Activated T-helper 1 cell treated with anti-CD3 and anti-CD28 coated beads, Interleukin-2, amount 50 U/mL, for 16 hours (primary cell): ENCODE measurements around the gene EIF1.
"Not testable (repeated sequence)": the region's sequence is repeated elsewhere in the genome, so short reads cannot be mapped to it uniquely, and the experiment has no call there.

Source experiments
- DNase-seq, 2 donors: peaks; one replicate each; pipeline ENCODE4 v3.0.0-alpha.2; 2020; ENCODE audit warnings: low read depth in 1 of 2, low spot score in 1 of 2

Gene EIF1

GRCh38 chr17:41655611-41656111 lies 33.0 kb upstream of the EIF1 start:
- no peak for DNase-seq

GRCh38 chr17:41656249-41657023 lies 32.2 kb upstream of the EIF1 start:
- no peak for DNase-seq

- DNase-seq: no peak
Observed at GRCh38 chr17:41657176-41657754, 31.4 kb upstream of the EIF1 start.

DNA sequence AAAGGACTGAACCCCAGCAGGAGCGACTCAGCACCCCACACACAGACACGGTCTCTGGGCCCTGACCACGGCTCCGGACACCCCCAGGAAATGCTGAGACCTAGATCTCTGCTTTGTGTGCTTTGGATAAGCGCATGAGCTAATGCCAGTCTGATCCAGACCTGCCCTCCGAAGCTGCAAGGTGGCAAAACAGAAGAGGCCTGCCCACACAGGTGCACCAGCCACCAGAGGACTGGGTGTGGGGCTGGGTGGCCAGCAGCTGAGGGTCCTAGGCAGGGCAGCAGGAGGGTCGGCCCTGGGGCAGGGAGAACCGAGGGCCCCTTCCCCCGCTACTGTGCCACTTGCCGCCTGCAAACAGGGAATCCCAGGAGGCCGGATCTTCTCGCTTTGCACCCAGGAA lies 30.7 kb upstream of the EIF1 start:
- DNase-seq: no peak

GRCh38 chr17:41658846-41659245 lies 29.8 kb upstream of the EIF1 start:
- no peak for DNase-seq

- DNase-seq: no peak
Observed at GRCh38 chr17:41659427-41660212, 29.1 kb upstream of the EIF1 start.

- DNase-seq: no peak
Observed at GRCh38 chr17:41660221-41660711, 28.4 kb upstream of the EIF1 start.

DNA sequence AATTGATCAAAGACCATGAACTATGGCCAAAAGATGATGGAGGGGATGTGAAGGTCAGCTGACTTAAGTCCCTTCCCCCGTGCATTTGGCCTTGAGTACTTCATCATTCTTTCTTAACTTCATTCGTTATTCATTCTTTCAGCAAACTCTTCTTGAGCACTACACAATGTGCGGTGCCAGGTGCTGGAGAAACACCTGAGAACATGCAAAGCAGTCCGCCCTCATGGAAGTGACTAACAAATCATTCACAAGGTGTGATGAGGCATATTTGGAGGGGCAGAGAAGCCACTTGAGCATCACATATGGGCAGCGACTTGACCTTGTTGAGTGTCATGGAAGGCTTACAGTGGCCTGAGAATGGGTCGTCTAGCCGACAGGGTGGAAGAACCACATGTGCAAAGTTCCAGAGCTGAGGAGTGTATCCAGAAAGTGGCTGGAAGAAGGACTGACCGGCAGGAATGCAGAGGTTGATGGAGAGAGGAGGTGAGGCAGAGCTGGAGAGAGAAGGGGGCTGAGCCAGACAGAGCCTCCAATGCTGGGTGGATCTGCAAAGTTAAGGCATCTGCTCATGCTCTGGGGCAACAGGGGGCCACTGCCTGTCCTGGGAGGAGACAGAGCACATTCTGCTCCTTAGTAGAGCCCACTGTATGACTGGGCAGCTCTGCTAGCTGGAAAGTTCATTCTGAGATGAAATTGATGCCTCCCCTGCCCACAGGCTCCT lies 25.1 kb upstream of the EIF1 start:
- DNase-seq: no peak

DNA sequence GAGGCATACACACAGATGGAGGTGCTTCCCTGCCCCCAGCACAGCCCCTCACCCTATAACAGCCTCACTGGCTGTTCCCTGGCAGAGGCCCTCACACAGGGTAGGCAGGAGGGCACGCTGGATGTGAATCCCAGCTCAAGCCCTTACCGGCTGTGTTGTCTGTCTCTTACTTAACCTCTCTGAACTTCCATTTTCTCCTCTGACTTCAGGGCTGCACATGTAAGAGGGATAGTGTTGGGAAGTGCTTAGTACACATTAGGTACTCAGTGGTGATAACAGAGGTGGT lies 24.6 kb upstream of the EIF1 start:
- DNase-seq: no peak

DNA sequence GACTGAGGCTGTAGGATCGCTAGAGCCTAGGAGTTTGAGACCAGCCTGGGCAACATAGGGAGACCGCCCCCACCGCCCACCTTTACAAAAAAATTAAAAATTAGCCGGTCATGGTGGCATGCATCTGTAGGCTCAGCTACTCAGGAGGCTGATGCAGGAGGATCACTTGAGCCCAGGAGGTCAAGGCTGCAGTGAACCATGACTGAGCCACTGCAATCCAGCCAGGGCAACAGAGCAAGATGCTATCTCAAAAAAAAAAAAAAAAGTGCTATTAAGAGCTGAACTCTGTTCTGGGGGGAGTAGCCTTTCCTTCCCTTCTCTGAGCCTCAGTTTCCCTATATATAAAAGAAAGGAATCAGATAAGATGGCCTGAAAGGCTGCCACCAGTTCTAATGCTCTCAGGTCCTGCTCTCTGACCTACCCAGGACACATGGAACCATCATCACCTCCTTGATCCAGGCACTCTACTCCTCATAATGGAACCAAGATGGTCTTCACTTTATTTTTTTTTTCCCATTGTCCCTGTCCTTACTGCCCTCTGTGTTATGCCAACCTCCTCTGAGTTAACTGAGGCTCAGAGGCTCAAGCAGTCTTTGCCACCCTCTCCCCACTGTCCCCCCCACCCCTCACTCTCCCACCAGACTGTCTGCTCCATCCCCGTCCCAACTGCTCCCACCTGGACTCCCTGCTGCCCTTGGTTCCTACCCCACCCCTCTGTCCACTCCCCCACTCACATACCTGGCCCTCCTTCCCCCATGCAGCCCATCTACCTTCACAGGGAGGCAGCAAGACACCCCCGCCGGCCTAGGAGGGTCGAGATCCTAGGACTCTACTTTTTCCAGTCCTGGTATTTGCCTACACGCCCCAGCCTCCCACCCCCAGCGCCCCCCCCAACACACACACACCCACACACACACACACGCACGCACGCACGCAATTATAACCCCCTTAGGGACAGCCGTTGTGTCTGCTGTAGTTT lies 23.8 kb upstream of the EIF1 start:
- no peak for DNase-seq

DNA sequence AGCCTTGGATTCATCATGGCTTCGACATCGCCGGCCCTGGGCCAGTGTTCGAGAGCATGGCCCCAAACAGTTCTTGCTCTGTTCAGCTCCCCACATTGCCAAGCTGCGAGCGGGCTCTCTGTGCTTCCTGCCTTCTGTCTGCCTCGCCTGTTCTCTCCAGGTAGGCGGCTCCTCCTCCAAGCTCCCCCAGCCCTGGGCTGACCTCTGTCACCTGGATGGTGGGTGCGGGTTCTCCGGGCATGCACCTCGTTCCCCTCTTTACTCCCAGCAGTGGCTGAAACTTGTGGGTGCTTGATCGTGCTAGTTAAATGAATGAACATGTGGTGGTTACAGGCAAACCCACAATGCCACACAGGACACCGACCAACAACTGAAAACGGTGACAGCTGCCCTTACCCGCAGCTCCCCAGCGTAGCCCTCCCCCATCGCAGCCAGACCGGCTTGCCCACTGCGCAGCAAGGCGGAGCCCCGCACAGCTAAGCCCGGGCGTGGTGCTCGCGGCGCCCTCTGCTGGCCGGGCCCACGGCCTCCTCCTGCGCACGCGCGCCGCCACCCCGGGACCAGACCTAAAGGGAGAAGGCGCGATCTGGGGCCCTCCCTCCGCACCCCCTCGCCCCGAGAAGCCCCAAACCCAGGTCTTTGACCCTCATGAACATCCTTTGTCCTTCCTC lies 23.0 kb upstream of the EIF1 start:
- DNase-seq: peak; percentile 78 to 87

DNA sequence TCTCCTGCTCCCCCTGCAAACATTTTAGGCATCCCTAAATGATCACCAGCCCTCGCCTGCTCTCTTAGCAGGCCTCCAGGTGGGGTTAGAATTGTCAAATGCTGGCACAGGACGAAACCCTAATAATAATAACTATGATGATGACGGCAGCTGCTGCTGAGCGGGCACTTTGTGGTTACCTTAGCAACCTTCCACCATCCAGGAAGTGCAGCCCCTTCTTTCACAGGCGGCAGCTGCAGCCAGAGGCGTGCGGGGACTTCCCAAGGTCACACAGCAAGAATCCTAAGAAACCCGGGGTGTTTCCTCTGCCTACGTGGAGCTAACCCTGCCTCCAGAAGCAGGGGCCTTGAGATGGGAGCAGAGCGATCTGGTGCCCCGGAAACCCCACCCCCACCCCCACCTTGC lies 22.4 kb upstream of the EIF1 start:
- DNase-seq: peak; percentile 22 to 56

GRCh38 chr17:41666708-41667279 lies 21.9 kb upstream of the EIF1 start:
- peak; percentile 77 to 81 for DNase-seq

DNA sequence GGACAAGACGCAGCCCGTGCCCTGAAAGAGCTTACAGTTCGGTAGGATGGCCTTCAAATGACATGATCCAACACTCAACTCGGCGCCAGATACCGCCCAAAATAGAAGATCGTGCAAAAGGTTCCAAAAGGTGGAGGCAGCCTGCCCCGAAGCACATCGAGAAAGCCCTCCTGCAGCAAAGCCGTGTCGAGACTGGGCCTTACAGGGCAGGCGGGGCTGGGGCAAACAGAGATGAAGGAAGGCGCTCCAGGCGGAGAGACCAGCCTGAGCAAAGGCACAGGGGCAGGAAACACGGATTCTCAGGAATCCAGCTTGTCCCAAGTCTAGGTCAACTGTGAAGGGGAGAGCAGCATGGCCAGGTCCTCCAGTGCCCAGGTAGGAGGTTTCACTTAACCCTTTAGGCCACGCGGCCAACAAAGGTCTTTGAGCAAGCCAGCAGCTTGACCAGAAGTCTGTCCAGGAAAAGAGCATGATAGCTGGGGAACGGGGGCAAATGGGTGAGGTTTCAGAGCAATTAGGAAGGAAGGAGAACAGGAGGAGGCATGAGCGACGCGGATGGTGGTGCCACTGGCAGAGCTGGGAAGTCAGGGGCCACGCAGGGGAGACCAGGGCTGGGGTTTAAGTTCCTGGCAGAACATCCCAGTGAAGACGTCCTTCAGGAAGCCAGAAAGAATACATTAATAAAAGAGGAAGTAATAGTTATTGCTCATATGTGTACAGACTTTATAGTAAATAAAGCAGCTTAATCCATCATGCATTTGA lies 21.2 kb upstream of the EIF1 start:
- no peak for DNase-seq

DNA sequence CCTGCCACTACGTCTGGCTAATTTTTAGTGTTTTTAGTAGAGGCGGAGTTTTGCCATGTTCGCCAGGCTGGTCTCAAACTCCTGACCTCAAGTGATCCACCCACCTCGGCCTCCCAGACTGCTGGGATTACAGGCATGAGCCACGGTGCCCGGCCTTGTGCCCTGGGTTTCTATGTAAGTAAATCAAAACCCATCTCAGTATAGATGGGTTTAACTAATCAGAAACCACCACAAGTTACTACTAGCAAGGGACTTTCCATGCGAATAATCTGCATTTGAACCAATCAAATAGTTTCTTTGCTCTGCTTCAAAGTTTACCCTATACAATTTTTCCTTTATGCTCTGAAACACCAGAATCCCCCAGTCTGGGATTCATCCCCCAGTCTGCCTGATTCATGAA lies 16.5 kb upstream of the EIF1 start:
- DNase-seq: no peak

- not testable (repeated sequence) for DNase-seq
Observed at GRCh38 chr17:41675157-41676057, 13.3 kb upstream of the EIF1 start.

GRCh38 chr17:41676058-41676419 lies 12.6 kb upstream of the EIF1 start:
- DNase-seq: no peak
